Sigmoid colon (tissue), 7 donors: Measurements from ENCODE around the gene MALAT1. TPM values are rescaled to one million over a fixed set of nuclear protein-coding genes. Genes with fewer than 3 reads are reported as not detected.
"Not testable (repeated sequence)": the region's sequence is repeated elsewhere in the genome, so short reads cannot be mapped to it uniquely, and the experiment has no call there.

Experiments used
- DNase-seq: peaks from one replicate; pipeline ENCODE4 v3.0.0-alpha.2; 2019
- H3K27ac ChIP-seq, 4 donors: fragments of 200-600 bp; sonication (generic); one replicate each; pipeline ENCODE4 v1.5.1; 2016 to 2019; ENCODE audit warnings: mild to moderate bottlenecking in 1 of 4
- H3K27me3 ChIP-seq, 3 donors: fragments of 200-600 bp; sonication (generic); one replicate each; pipeline ENCODE4 v1.5.1; 2019; ENCODE audit warnings: mild to moderate bottlenecking in 1 of 3
- H3K36me3 ChIP-seq, 4 donors: fragments of 200-600 bp; sonication (generic); one replicate each; pipeline ENCODE4 v1.5.1; 2016 to 2019
- H3K4me1 ChIP-seq, 4 donors: fragments of 200-600 bp; sonication (generic); one replicate each; pipeline ENCODE4 v1.5.1; 2017 to 2019
- H3K4me3 ChIP-seq, 4 donors: fragments of 200-600 bp; sonication (generic); one replicate each; pipeline ENCODE4 v1.5.1; 2017 to 2019; ENCODE audit warnings: mild to moderate bottlenecking in 2 of 4, moderate library complexity in 1 of 4
- H3K9me3 ChIP-seq, 4 donors: fragments of 200-600 bp in 3 of 4; sonication (generic) in 3 of 4; one replicate each; pipeline versions ENCODE4 v1.5.1 to v1.6.1; 2013 to 2019
- CTCF ChIP-seq, 4 experiments: fragments of 450-650 bp in 3 of 4; fragments of 200-600 bp in 1 of 4; IDR thresholded peaks; one replicate each; pipeline ENCODE4 v1.5.1; 2016 to 2019; ENCODE audit warnings: antibody characterized with exemption in 4 of 4, mild to moderate bottlenecking in 3 of 4, moderate library complexity in 2 of 4
- EP300 ChIP-seq, 4 donors: sonication (generic); formaldehyde crosslinking; IDR thresholded peaks; one replicate each; pipeline ENCODE4 v1.6.1; 2017; ENCODE audit warnings: antibody characterized with exemption in 4 of 4
- POLR2A ChIP-seq, 2 donors: fragments of 450-650 bp; IDR thresholded peaks; one replicate each; pipeline ENCODE4 v1.6.1; 2016; ENCODE audit warnings: antibody characterized with exemption in 2 of 2, mild to moderate bottlenecking in 2 of 2, moderate library complexity in 2 of 2
- POLR2AphosphoS5 ChIP-seq, 4 donors: sonication (generic); formaldehyde crosslinking; IDR thresholded peaks; one replicate each; pipeline ENCODE4 v1.6.1; 2017; ENCODE audit warnings: antibody characterized with exemption in 4 of 4
- WGBS, 2 donors: extraction: QIAGEN DNeasy Blood & Tissue Kit; methylation state at CpG; one replicate each; pipeline ENCODE4 v1.1.7; 2013; 5-methylcytosine and 5-hydroxymethylcytosine counted together
- intact Hi-C: fragments of 100-400 bp; cut with DNase I; formaldehyde crosslinking; loops from one replicate; pipeline ENCODE4 v1.15.1; 2023
- polyA plus RNA-seq, 3 donors: library from polyadenylated mRNA; stranded (reverse); fragments of 200-250 nt; gene quantifications; one replicate each; pipeline ENCODE4 v1.2.3, GENCODE V29; 2013
- total RNA-seq, 4 donors: library from RNA; depleted of rRNA; stranded (reverse); fragments of >200 nt; gene quantifications; one replicate each; pipeline ENCODE4 v1.1.0, GENCODE V29; 2016
- donor health status: healthy with polysubstance abuse.
- donor health status: Bipolar disorder and iron deficiency.
- donor health status: healthy.

MALAT1 gene
- total and polyA plus RNA-seq, 7 donors: 6.6 to 32,672 (median 10,511) TPM

- not testable (repeated sequence) for DNase-seq
- WGBS, 2 donors: 71 to 85% methylated on average over 20 of the region's 20 CpGs
These were observed 23.1 kb downstream of the MALAT1 start for GRCh38 chr11:65521777-65522521.

GRCh38 chr11:65522718-65523630 lies 24.1 kb downstream of the MALAT1 start:
- Histone ChIP-seq H3K4me1 (peaks cover 0 to 29% (median 25%) of the 10 kb centered on the region in 4 donors), H3K36me3 (peaks cover 0 to 20% (median 5%) of the 10 kb centered on the region in 4 donors), H3K27ac (peak overlapping the region in 1 of 4 donors; percentile 87)
- not testable (repeated sequence) for H3K4me3 ChIP-seq, H3K27me3 ChIP-seq, DNase-seq, H3K9me3 ChIP-seq
- 38 to 52% methylated on average over 18 of the region's 18 CpGs for WGBS, 2 donors
- intact Hi-C loops: loop anchor here (5.0 kb wide), 1 partner anchor 166 kb away; no protein-coding TSS in a partner anchor

More at GRCh38 chr11:65521777-65522521, 23.1 kb downstream of the MALAT1 start:
- H3K9me3 ChIP-seq, H3K4me3 ChIP-seq, H3K36me3 ChIP-seq, H3K27me3 ChIP-seq: not testable (repeated sequence)
- intact Hi-C loops: loop anchor here (5.0 kb wide), 1 partner anchor 165 kb away; no protein-coding TSS in a partner anchor
- Histone ChIP-seq H3K4me1 (peaks cover 0 to 28% (median 24%) of the 10 kb centered on the region in 4 donors), H3K27ac (peak overlapping the region in 1 of 4 donors; percentile 87)
- peak in 1 of 4 donors; percentile 39 for TF ChIP-seq POLR2AphosphoS5 (IDR thresholded peaks at IDR 0.05)

GRCh38 chr11:65523631-65523968 lies 24.8 kb downstream of the MALAT1 start:
- not testable (repeated sequence) for DNase-seq, H3K4me3 ChIP-seq, H3K27me3 ChIP-seq, H3K9me3 ChIP-seq
- Histone ChIP-seq H3K4me1 (peaks cover 0 to 29% (median 25%) of the 10 kb centered on the region in 4 donors), H3K36me3 (peaks cover 0 to 26% (median 5%) of the 10 kb centered on the region in 4 donors), H3K27ac (peak overlapping the region in 2 of 4 donors; percentile 87 to 97)
- WGBS, 2 donors: 74 to 90% methylated on average over 7 of the region's 7 CpGs
- intact Hi-C loops: loop anchor here (5.0 kb wide), 1 partner anchor 166 kb away; no protein-coding TSS in a partner anchor

GRCh38 chr11:65524014-65524740 lies 25.3 kb downstream of the MALAT1 start:
- Histone ChIP-seq H3K9me3 (no peaks in the 10 kb centered on the region), H3K27ac (peak overlapping the region; percentile 74 to 97 (median 82)), H3K27me3 (no peaks in the 10 kb centered on the region), H3K4me3 (peak overlapping the region; percentile 21 to 100 (median 63)), H3K36me3 (peaks cover 0 to 29% (median 6%) of the 10 kb centered on the region in 4 donors), H3K4me1 (peaks cover 0 to 29% (median 25%) of the 10 kb centered on the region in 4 donors)
- 29 to 45% methylated on average over 12 of the region's 12 CpGs for WGBS, 2 donors
- TF ChIP-seq POLR2AphosphoS5 (IDR thresholded peaks at IDR 0.05) (no peak), CTCF (IDR thresholded peaks at IDR 0.05) (no peak), EP300 (IDR thresholded peaks at IDR 0.05) (no peak), POLR2A (IDR thresholded peaks at IDR 0.05) (no peak)
- intact Hi-C loops: loop anchor here (5.0 kb wide), 1 partner anchor 167 kb away; no protein-coding TSS in a partner anchor
- peak; percentile 86 for DNase-seq

GRCh38 chr11:65524741-65525545 lies 26.1 kb downstream of the MALAT1 start, which contains the start of gene SCYL1:
Gene SCYL1 (plus strand): TSS chr11:65525083. CDS start chr11:65525154, 71 bp downstream.
- Histone ChIP-seq H3K4me3 (peak within 1 kb of the TSS; percentile 88 to 100 (median 92)), H3K27me3 (no peaks in the 10 kb centered on the region), H3K36me3 (peaks cover 0 to 37% (median 8%) of the 10 kb centered on the region in 4 donors), H3K4me1 (peaks cover 0 to 29% (median 25%) of the 10 kb centered on the region in 4 donors), H3K9me3 (no peaks in the 10 kb centered on the region), H3K27ac (peak within 1 kb of the TSS; percentile 91 to 97 (median 94))
- intact Hi-C loops: loop anchor here (5.0 kb wide), 1 partner anchor 168 kb away; no protein-coding TSS in a partner anchor
- no peak for TF ChIP-seq CTCF (IDR thresholded peaks at IDR 0.05)
- peak; percentile 77 to 93 (median 86) for TF ChIP-seq POLR2AphosphoS5 (IDR thresholded peaks at IDR 0.05)
- TF ChIP-seq POLR2A (IDR thresholded peaks at IDR 0.05): peak; percentile 49 to 61
- no peak for TF ChIP-seq EP300 (IDR thresholded peaks at IDR 0.05)
- DNase-seq: peak; percentile 93
- 1% methylated on average over 77 to 79 of the region's 82 CpGs for WGBS, 2 donors
